Renal cortex interstitium (tissue), 15 donors: ENCODE results near the gene VWA3A. TPM values are rescaled to one million over a fixed set of nuclear protein-coding genes. Genes with fewer than 3 reads are reported as not detected.
"Not testable (repeated sequence)": the region's sequence is repeated elsewhere in the genome, so short reads cannot be mapped to it uniquely, and the experiment has no call there.

Source experiments
- DNase-seq, 11 donors: peaks; one replicate each; pipeline ENCODE4 v3.0.0-alpha.2; 2013; ENCODE audit warnings: low read depth in 9 of 11, low spot score in 4 of 11; ENCODE audit errors: extremely low read depth in 1 of 11
- long read RNA-seq, 16 experiments: transcript quantifications; one replicate each; lab custom pipeline, GENCODE V29; 2026
- polyA plus RNA-seq, 3 donors: library from polyadenylated mRNA; unstranded; fragments of 120-200 nt; gene quantifications; one replicate each; pipeline ENCODE4 v1.2.1, GENCODE V29; 2013; ENCODE audit not compliant: insufficient read length in 3 of 3

Gene VWA3A
- 1 to 10 TPM; 1.8 to 4.7 (median 2.1) TPM for polyA plus RNA-seq
- long read RNA-seq, donor 1: 0 reads
- long read RNA-seq, donor 2: 0 reads
- long read RNA-seq, donor 3: 0 reads
- long read RNA-seq, donor 4: 0 reads
- long read RNA-seq, donor 5: 0 reads
- long read RNA-seq, donor 6: 0 reads
- long read RNA-seq, donor 7: 0 reads
- long read RNA-seq, donor 8: 0 reads
- long read RNA-seq, donor 9: 0 reads
- long read RNA-seq, donor 10: 0 reads
- long read RNA-seq, donor 11: 0 reads
- long read RNA-seq, donor 12: 0 reads
- long read RNA-seq, donor 13: 0 reads
- long read RNA-seq, donor 14: 0 reads
- long read RNA-seq, donor 15: 0 reads
- long read RNA-seq, donor 16: 0 reads

- DNase-seq: peak; percentile 20 to 65 (median 38)
Observed at GRCh38 chr16:22092143-22092933, at the start of gene VWA3A. Gene VWA3A, plus strand, starts transcription at chr16:22092541. Its CDS starts 97 bp downstream, at chr16:22092638.

DNA sequence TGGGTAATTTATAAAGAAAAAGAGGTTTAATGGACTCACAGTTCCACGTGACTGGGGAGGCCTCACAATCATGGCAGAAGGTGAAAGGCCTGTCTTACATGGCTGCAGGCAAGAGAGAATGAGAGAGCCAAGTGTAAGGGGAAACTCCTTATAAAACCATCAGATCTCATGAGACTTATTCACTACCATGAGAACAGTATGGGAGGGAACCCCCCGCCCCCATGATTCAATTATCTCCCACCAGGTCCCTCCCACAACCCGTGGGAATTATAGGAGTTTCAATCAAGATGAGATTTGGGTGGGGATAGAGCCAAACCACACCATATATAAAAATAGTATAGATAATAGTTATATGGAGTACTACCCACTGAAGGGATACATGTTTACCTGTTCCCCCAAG, 48.5 kb upstream of the VWA3A start:
- not testable (repeated sequence) for DNase-seq

- DNase-seq: not testable (repeated sequence)
Observed at GRCh38 chr16:22045888-22046287, 46.5 kb upstream of the VWA3A start.

- DNase-seq: no peak
Observed at GRCh38 chr16:22050963-22051362, 41.4 kb upstream of the VWA3A start.

GRCh38 chr16:22052980-22053379, 39.4 kb upstream of the VWA3A start:
- DNase-seq: no peak

DNA sequence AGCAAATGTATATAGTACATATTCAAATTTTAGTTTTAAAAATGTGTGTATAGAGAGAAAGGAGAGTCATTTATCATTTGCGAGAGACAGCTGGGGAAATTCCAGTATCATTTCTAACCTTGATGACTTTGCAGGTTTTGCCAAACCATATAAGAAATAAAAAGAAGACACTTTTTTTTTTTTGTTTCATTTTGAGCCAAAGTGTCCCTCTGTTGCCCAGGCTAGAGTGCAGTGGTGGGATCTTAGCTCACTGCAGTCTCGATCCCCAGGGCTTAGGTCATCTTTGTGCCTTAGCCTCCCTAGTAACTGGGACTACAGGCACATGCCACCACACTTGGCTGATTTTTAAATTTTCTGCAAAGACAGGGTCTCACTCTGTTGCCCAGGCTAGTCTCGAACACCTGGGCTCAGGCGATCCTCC, 38.4 kb upstream of the VWA3A start:
- no peak for DNase-seq

GRCh38 chr16:22054847-22055590, 37.3 kb upstream of the VWA3A start:
- DNase-seq: no peak

DNA sequence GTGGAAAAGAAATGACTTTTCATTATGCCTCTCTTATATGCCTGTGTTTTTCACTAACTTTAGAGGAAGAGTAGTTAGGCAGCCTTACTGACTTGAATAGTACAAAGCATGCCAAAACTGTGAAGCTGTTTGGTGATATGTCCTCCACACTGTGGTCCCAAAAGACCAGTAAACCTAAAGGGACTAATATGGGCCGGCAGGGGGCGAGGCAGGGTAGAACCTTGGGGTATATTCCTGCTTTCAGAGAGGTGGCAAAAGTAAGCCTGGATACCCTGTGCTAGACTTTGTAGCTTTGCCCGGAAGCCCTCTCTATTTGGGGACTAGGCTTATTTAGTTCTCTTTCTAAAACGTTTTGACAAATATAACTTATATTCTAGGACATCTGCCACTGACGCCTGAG, 36.5 kb upstream of the VWA3A start:
- DNase-seq: no peak

GRCh38 chr16:22063888-22064467, 28.4 kb upstream of the VWA3A start:
- no peak for DNase-seq

GRCh38 chr16:22065252-22065651, 27.1 kb upstream of the VWA3A start:
- no peak for DNase-seq

GRCh38 chr16:22070361-22071330, 21.7 kb upstream of the VWA3A start:
- DNase-seq: no peak

DNA sequence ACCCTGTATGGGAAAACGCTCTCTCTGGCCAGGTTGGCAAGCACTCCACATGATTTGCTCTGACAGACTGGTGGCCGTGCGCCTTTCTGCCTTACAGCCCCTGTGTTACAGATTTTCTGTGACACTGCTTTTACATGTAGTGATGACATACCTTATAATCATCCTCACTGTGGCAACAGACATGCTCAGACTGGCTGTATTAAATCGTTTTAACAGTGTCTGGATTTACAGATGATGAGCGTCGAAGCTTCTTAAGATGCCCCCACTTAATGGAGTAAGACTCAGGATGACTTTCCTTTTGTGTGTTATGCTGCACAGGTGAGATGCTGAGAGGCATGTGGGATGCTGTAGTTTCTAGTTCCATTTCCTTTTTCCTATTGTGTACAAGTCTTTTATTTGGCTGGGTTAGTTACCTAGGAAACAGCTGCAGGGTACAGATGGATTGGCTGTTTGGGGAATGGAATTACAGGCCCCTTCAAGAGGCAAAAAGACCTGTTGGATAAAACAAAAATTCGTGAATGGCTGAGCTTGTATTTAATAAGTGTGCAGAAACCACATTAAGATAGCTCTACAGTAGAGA, 20.9 kb upstream of the VWA3A start:
- DNase-seq: no peak

DNA sequence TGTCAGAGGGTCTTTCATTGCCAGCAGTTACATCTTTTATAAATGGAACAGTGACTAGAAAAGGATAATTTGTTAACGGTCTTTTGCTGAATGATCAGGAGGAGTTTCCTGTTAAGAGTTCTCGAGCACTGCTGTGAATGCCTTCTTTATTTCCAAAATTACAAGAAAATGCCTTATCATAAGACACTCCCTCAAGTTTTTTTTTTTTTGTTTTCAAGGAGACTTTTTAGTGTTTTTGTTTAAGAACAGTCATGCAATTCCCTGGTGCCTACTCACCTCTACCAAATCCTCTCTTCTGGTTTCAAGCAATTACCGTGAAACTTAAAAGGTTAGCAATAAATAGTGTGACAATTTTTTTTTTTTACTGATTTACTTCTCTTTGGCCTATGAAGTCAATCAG, 19.0 kb upstream of the VWA3A start:
- DNase-seq: no peak

GRCh38 chr16:22075043-22075757, 17.1 kb upstream of the VWA3A start:
- no peak for DNase-seq

DNA sequence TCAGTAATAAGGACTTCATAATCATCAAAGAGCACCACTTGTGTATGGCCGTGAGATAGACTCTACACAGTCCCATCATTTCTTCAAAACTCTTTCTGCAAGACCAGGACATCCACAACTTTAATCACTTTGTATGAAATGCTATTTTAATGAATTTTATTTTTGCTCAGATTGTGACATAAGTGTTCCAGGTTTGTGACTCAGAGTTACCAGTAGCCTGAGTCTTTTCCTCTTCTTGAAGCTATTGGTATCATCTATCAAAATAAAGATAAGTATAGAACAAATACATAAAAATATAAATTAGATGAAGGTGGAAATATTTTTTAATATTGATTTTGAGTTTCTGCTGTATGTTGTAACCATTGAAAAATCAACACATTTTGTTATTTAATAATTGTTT, 16.6 kb upstream of the VWA3A start:
- DNase-seq: no peak

DNA sequence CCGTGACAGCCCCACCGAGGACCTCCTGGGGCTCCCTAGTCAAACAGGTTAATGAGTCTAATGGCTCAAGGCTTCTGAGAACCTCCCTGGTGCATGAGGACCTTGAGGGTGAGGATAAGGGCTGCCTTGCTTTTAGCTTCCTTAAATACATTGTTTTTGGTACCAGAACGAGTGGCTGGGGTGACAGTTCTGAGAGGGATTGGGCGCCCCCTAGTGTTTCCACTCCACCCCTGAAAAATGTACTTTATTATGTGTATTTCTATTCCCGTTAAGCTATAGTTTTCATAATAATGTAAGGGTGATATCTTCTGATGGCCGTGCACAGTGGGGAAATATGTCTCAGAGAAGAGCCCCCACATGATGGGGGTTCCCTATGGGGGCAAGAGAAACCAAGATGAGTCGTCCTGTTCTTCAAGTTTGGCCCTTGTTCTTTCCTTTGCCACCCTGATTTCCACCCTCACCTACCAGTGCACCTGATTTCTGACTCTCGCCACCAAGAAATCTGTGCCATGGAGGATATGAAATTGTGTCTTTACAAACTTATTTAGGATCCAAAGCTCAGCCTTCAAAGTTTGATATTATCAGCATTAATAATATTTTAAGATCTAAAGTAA, 14.5 kb upstream of the VWA3A start:
- DNase-seq: peak in 10 of 11 donors; percentile 17 to 48 (median 29)

- DNase-seq: no peak
Observed at GRCh38 chr16:22078656-22079055, 13.7 kb upstream of the VWA3A start.
